CD4-positive, alpha-beta T cell treated with Interleukin-17A for 4 hours (primary cell): Measurements from ENCODE around the gene ART4.
A peak's percentile ranks its signal among the peaks of the same experiment; 100 is the strongest.

Experiments
- DNase-seq: peaks from one replicate; pipeline ENCODE4 v3.0.0-alpha.2; 2020; ENCODE audit warnings: mixed read lengths

The ART4 gene

GRCh38 chr12:14843425-14843887 lies at the start of gene ART4:
ART4 (minus strand) TSS chr12:14843526; CDS start chr12:14843113, 413 bp downstream.
- no peak for DNase-seq

GRCh38 chr12:14892726-14893505 lies 49.6 kb upstream of the ART4 start:
- DNase-seq = no peak

DNA sequence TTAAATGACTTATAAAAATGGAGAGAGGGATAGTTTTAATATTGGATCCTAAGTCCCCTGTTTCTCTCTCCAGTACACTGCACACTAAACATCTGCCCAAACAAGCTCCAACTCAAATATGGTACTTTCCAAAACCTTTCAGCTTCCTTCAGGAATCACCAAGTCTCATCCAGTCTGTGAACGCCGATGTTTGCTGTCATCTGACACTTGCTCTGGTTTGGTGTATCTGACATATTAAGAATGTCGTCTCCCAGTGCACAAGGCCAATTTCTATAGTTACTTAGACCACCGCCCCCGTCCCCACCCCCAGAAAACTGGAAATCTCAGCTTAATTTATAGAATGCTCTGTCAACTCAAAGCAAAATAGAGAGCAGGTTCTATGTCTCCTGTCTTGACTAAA lies 47.4 kb upstream of the ART4 start:
- DNase-seq = no peak

GRCh38 chr12:14886271-14886670 lies 42.9 kb upstream of the ART4 start:
- DNase-seq = no peak

DNA sequence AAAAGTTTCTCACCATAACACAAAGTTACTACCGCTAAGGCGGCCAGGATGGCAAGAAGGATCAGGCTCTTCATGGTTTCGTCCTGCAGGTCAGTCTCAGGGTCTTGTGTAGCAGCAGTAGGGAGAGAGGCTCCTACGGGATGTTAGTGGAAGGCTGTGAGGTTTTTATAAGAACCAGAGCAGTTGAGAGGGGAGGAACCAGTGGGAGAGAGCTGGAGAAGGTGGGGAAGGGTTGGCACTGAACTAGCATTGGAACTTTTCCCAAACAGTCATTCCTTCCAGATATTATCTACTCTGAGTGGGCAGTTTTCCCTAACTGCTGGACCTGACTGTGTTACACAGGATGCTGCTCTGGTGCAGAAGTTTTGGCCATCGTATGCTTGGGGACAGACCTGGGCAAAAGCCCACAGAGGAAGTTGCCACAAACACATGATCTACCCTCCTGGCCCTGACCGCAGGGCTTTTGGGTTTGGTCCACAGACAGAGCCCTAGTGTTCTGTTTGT lies 42.4 kb upstream of the ART4 start, which contains the start of gene MGP:
Gene MGP, minus strand, starts transcription at position 137 of the 504 bp plus-strand sequence. Its CDS starts 63 bp downstream, at position 74.
- DNase-seq = no peak

- DNase-seq = peak; percentile 91
These were observed 41.1 kb upstream of the ART4 start for GRCh38 chr12:14884458-14884878.

DNA sequence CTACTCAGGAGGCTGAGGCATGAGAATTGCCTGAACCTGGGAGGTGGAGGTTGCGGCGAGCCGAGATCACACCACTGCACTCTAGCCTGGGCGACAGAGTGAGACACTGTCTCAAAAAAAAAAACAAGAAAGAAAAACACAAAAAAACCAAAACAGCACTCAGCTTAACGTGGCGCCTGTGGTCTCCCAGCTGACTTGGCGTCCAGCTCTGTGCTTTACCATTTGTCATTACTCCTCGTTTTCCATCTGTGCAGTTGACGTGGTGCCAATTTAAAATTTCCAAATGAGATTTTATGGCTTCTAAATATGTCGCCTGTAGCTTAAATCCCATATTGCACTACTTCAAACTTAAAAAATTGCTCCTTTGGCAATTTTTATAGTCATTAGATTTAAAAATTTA lies 40.4 kb upstream of the ART4 start:
- DNase-seq = no peak

GRCh38 chr12:14880890-14881453 lies 37.6 kb upstream of the ART4 start:
- no peak for DNase-seq

DNA sequence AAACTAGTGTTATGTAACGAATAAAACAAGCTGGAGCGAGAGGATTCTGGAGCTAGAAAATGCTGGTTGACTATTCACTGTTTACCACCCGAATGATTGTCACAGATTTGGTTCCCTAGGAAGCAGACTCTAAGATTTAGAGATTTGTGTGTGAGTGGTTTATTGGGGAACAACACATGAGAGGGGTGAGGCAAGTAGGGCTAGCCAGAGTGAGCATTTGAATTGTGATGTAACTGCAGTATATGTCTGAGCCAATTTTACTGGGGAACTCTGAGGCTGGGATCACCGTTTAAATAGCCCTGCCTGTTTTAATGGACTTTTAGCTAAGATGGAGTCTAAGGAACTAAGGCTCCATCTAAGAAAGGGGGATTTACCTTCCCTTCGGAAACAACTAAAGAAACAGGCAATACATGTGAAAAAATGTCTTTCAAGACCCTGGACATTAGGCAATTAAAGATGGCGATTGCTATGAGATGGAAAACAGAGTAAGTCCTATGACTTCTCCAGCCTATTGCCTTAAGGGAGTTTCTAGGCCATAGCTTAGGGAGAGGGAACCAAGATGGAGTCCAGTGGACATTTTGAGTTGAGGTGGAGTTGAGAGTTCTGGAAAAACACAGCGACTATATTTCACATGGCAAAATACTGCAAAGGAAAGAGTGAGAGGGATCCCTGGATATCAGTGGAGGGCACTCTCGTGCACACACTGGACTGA lies 36.1 kb upstream of the ART4 start:
- no peak for DNase-seq

- DNase-seq = no peak
These were observed 35.2 kb upstream of the ART4 start for GRCh38 chr12:14878488-14878887.

GRCh38 chr12:14876833-14877232 lies 33.5 kb upstream of the ART4 start:
- no peak for DNase-seq

DNA sequence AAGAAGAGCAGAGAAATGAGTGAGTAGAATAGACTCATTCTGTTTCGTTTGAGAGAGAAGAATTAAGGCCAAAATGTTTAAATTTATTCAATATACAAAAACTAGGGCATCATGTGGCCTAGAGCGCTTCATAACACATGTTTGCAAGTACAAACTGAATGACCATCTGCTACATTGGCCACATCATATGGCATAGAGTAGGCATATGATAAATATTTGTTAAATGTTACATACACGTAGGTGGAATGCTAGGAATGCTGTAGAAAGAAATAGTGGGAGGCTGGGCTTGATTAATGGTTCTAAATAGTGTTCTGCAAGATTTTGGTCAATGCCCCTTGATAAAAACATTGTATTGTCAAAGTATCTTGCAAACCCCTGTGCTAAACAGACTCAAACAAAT lies 31.6 kb upstream of the ART4 start:
- DNase-seq = no peak

- DNase-seq = no peak
These were observed 30.3 kb upstream of the ART4 start for GRCh38 chr12:14873440-14874185.

DNA sequence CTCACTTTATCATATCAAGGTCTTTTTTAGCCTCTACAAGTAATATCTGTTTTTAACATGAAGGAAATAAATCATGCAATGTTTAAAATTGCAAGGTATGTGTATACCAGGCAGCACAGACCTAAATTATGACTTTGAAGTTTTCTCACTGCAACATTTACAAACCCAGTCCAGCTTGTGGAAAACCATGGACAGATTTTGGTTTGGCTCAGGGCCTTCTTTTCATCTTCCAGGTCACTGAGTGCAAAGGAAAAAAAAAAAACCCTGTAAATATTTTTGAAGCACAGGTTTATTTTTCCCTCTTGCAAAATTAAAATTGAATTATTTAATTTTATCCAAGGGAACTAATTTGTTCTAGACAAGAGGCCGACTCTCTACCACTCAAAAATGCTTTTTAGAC lies 28.6 kb upstream of the ART4 start:
- no peak for DNase-seq

DNA sequence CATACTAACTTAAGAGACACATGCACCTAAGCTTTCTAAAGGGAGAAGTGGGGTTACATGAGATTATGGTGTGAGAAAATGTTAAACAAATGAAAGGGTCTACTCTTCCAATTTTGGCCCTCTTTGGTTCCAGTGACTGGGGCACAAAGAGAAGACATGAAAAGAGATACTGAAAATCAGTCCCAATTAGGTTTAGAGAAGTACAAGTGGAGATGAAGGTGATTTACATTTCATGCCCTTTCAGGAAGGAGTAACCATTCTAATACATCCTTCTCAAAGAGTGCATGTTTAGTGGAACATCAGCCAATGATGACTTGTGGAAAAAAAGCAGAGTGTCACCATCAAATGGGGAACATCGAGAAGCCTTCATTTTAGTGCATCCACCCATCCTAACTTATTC lies 27.9 kb upstream of the ART4 start:
- DNase-seq = no peak

DNA sequence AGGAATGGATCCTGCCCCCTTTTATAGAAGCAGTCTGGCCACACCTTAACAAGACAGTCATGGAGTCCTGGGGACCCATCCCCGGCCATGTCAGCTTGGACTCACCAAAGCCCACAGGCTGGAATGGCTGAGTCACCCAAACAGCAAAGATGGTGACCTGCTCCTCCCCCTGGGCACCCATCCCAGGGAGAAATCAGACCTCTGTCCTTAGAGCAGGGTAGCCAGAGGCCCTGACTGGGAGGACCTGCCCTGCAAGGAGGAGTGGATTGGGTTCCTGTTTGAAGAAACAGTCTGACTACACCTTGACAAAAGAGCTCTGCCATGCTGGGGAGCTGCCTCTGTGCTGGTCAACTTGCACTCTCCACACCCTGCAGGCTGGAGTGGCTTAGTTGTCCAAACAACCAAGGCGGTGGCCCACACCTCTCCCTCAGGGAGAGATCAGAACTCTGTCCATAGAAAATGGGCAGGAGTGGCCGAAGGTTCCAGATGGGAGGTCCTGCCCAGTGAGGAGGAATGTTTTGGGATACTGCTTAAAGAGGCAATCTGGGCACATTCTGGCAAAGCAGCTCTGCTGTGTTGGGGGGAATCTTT lies 25.7 kb upstream of the ART4 start:
- DNase-seq = no peak

DNA sequence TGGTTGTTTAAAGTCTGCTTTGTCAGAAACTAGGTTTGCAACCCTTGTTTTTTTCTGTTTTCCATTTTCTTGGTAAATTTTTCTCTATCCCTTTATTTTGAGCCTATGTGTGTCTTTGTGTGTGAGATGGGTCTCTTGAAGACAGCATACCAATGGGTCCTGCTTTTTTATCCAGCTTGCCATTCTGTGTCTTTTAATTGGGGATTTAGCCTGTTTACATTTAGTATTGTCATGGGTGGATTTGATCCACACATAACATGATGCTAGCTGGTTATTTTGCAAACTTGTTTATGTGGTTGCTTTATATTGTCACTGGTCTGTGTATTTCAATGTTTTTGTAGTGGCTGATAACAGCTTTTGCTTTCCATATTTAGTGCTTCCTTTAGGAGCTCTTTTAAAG lies 17.2 kb upstream of the ART4 start:
- no peak for DNase-seq

- no peak for DNase-seq
These were observed 15.2 kb upstream of the ART4 start for GRCh38 chr12:14858513-14858912.

DNA sequence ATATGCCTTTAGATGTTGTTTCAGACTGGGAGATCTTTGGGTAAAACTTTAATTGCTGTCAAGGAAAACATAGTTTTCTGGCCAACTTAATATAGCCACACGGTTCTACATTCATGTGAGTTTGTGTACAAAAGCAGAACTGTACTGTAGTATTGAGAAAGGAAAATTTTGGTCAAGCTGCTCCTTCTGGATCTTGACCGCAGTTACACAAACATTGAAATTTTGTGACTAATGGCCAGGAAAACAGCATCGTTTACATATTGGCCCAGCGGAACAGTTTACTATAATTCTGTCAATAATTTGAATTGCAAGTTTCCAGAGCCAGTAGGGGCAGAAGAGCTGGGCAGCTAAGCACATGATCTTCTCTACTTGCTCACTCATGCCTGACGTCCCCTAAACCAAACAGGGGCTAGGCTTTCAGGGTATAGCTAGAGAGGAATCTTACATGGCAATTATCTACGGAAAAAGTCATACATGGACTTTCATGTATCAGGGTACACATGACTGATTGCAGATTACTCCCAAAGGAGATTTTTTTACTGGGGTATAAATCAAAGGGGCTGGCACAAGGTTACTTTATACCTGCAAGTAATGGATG lies 11.4 kb upstream of the ART4 start:
- DNase-seq = no peak

- DNase-seq = no peak
These were observed 10.6 kb upstream of the ART4 start for GRCh38 chr12:14853961-14854360.

GRCh38 chr12:14852880-14853279 lies 9.6 kb upstream of the ART4 start:
- no peak for DNase-seq
